ENCODE measurements around the gene RAPGEF5.

Gene RAPGEF5

GRCh38 chr7:22125436-22125835 lies 231.5 kb downstream of the RAPGEF5 start:
- Mint-ChIP-seq H3K4me3 (no peak overlapping the region), H3K36me3 (no peaks in the 10 kb centered on the region), H3K9me3 (no peaks in the 10 kb centered on the region), H3K4me1 (peaks cover 9% of the 10 kb centered on the region), H3K27ac (no peak overlapping the region)
- DNase-seq (ENCODE audit: low spot score in 2 of 2): no peak
- no peak for ATAC-seq

- Mint-ChIP-seq H3K4me1 (peaks cover 9% of the 10 kb centered on the region), H3K36me3 (no peaks in the 10 kb centered on the region), H3K9me3 (no peaks in the 10 kb centered on the region), H3K4me3 (no peak overlapping the region), H3K27ac (no peak overlapping the region)
- DNase-seq (ENCODE audit: low spot score in 2 of 2): no peak
- no peak for ATAC-seq
Measured at GRCh38 chr7:22124941-22125340, 232.0 kb downstream of the RAPGEF5 start.

- Mint-ChIP-seq H3K9me3 (no peaks in the 10 kb centered on the region), H3K4me3 (no peak overlapping the region), H3K4me1 (peaks cover 9% of the 10 kb centered on the region), H3K27ac (no peak overlapping the region), H3K36me3 (no peaks in the 10 kb centered on the region)
- ATAC-seq (no peak), DNase-seq (ENCODE audit: low spot score in 2 of 2) (no peak)
Measured at GRCh38 chr7:22123139-22123538, 233.8 kb downstream of the RAPGEF5 start.

GRCh38 chr7:22121702-22122474 lies 235.1 kb downstream of the RAPGEF5 start:
- Mint-ChIP-seq H3K27ac (peak overlapping the region; percentile 6), H3K36me3 (no peaks in the 10 kb centered on the region), H3K4me3 (peak overlapping the region; percentile 31), H3K9me3 (no peaks in the 10 kb centered on the region), H3K4me1 (peaks cover 16% of the 10 kb centered on the region)
- DNase-seq (ENCODE audit: low spot score in 2 of 2) (peak in 1 of 2 donors; percentile 46), ATAC-seq (peak; percentile 39)

- H3K27ac Mint-ChIP-seq: no peak overlapping the region
- no peak overlapping the region for H3K4me3 Mint-ChIP-seq
- ATAC-seq (no peak), DNase-seq (ENCODE audit: low spot score in 2 of 2) (no peak)
- H3K9me3 Mint-ChIP-seq: no peaks in the 10 kb centered on the region
- peaks cover 20% of the 10 kb centered on the region for H3K4me1 Mint-ChIP-seq
- no peaks in the 10 kb centered on the region for H3K36me3 Mint-ChIP-seq
Measured at GRCh38 chr7:22120391-22121053, 236.4 kb downstream of the RAPGEF5 start.

- peaks cover 18% of the 10 kb centered on the region for H3K4me1 Mint-ChIP-seq
- ATAC-seq: peak; percentile 80
Measured at GRCh38 chr7:22117222-22117621, 239.7 kb downstream of the RAPGEF5 start.

GRCh38 chr7:22116451-22117030 lies 240.4 kb downstream of the RAPGEF5 start:
- H3K36me3 Mint-ChIP-seq: no peaks in the 10 kb centered on the region
- H3K4me1 Mint-ChIP-seq: peaks cover 12% of the 10 kb centered on the region
- H3K9me3 Mint-ChIP-seq: no peaks in the 10 kb centered on the region
- no peak for DNase-seq (ENCODE audit: low spot score in 2 of 2)
- no peak overlapping the region for H3K27ac Mint-ChIP-seq
- peak; percentile 71 for ATAC-seq
- peak overlapping the region; percentile 14 for H3K4me3 Mint-ChIP-seq

More at GRCh38 chr7:22117222-22117621, 239.7 kb downstream of the RAPGEF5 start:
- no peaks in the 10 kb centered on the region for H3K36me3 Mint-ChIP-seq
- DNase-seq (ENCODE audit: low spot score in 2 of 2): no peak
- H3K9me3 Mint-ChIP-seq: no peaks in the 10 kb centered on the region
- H3K4me3 Mint-ChIP-seq: peak overlapping the region; percentile 14
- no peak overlapping the region for H3K27ac Mint-ChIP-seq

GRCh38 chr7:22115689-22116088 lies 241.3 kb downstream of the RAPGEF5 start:
- Mint-ChIP-seq H3K4me1 (peaks cover 13% of the 10 kb centered on the region), H3K9me3 (no peaks in the 10 kb centered on the region), H3K27ac (no peak overlapping the region), H3K4me3 (no peak overlapping the region), H3K36me3 (no peaks in the 10 kb centered on the region)
- no peak for DNase-seq (ENCODE audit: low spot score in 2 of 2)
- ATAC-seq: no peak

GRCh38 chr7:22114440-22114981 lies 242.4 kb downstream of the RAPGEF5 start:
- Mint-ChIP-seq H3K9me3 (no peaks in the 10 kb centered on the region), H3K4me1 (peaks cover 20% of the 10 kb centered on the region), H3K36me3 (no peaks in the 10 kb centered on the region), H3K4me3 (no peak overlapping the region), H3K27ac (no peak overlapping the region)
- no peak for DNase-seq (ENCODE audit: low spot score in 2 of 2)
- no peak for ATAC-seq

GRCh38 chr7:22113041-22113440 lies 243.9 kb downstream of the RAPGEF5 start:
- no peak for DNase-seq (ENCODE audit: low spot score in 2 of 2)
- Mint-ChIP-seq H3K9me3 (no peaks in the 10 kb centered on the region), H3K4me1 (peaks cover 20% of the 10 kb centered on the region), H3K36me3 (no peaks in the 10 kb centered on the region), H3K4me3 (no peak overlapping the region), H3K27ac (no peak overlapping the region)
- ATAC-seq: no peak

- Mint-ChIP-seq H3K27ac (no peak overlapping the region), H3K9me3 (no peaks in the 10 kb centered on the region), H3K36me3 (no peaks in the 10 kb centered on the region), H3K4me3 (no peak overlapping the region), H3K4me1 (peaks cover 11% of the 10 kb centered on the region)
- no peak for DNase-seq (ENCODE audit: low spot score in 2 of 2)
- ATAC-seq: no peak
Measured at GRCh38 chr7:22111661-22112060, 245.3 kb downstream of the RAPGEF5 start.

GRCh38 chr7:22110881-22111280 lies 246.1 kb downstream of the RAPGEF5 start:
- no peaks in the 10 kb centered on the region for H3K9me3 Mint-ChIP-seq
- H3K27ac Mint-ChIP-seq: no peak overlapping the region
- H3K4me3 Mint-ChIP-seq: no peak overlapping the region
- DNase-seq (ENCODE audit: low spot score in 2 of 2) (no peak), ATAC-seq (no peak)
- peaks cover 8% of the 10 kb centered on the region for H3K4me1 Mint-ChIP-seq
- H3K36me3 Mint-ChIP-seq: no peaks in the 10 kb centered on the region

GRCh38 chr7:22110227-22110839 lies 246.6 kb downstream of the RAPGEF5 start:
- DNase-seq (ENCODE audit: low spot score in 2 of 2) (peak; percentile 32 to 75), ATAC-seq (peak; percentile 79)
- Mint-ChIP-seq H3K4me3 (no peak overlapping the region), H3K27ac (no peak overlapping the region), H3K9me3 (no peaks in the 10 kb centered on the region), H3K4me1 (peaks cover 8% of the 10 kb centered on the region), H3K36me3 (no peaks in the 10 kb centered on the region)

GRCh38 chr7:22109761-22110160 lies 247.2 kb downstream of the RAPGEF5 start:
- Mint-ChIP-seq H3K4me1 (peaks cover 8% of the 10 kb centered on the region), H3K4me3 (no peak overlapping the region), H3K27ac (no peak overlapping the region), H3K36me3 (no peaks in the 10 kb centered on the region), H3K9me3 (no peaks in the 10 kb centered on the region)
- no peak for DNase-seq (ENCODE audit: low spot score in 2 of 2)
- ATAC-seq: no peak

GRCh38 chr7:22108151-22108845 lies 248.7 kb downstream of the RAPGEF5 start:
- Mint-ChIP-seq H3K4me1 (peaks cover 13% of the 10 kb centered on the region), H3K9me3 (no peaks in the 10 kb centered on the region), H3K27ac (no peak overlapping the region), H3K4me3 (no peak overlapping the region), H3K36me3 (no peaks in the 10 kb centered on the region)
- ATAC-seq (no peak), DNase-seq (ENCODE audit: low spot score in 2 of 2) (no peak)
